ENCODE results near the gene CMKLR1.

The CMKLR1 gene

DNA sequence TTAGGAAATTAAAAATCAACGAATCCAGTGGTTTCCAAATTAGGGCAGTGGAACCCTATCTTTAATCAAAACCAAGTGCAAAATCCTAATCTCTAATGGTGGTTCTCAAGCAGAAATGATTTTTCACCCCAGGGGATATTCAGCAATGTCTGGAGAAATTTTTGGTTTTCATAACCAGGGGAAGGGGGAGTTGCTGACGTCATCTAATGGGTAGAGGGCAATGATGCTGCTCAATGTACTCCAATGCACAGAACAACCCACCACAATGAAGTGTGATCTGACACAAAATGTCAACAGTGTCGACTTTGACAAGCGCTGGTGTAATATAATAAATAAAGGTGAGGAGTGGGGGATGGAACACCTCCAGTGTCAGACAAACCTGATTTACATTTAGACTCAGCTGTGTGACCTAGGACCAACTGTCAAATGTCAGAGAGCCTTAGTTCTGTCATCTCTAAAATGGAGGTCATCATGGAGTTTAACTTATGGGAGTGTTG, 81.5 kb downstream of the CMKLR1 start:
- no peak for DNase-seq

DNA sequence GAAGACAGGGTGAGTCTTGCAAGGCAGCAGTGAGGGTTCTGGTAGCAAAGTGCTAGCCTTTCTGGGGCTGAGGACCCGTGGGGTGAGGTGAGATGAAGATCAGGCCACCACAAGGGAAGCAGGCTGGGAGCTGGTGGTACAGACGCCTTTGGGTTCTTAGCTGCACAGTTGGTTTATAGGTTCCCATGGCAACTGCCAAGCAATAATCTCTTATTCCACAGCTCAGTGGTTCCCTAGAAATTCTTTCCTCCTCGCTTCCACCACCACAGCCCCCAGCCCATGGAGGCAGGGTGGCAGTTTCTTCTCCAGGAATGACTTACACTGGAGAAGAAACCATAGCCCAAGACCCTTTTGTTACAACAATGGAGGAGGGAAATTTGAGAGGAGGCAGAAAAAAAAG, 82.1 kb downstream of the CMKLR1 start:
- DNase-seq = no peak

DNA sequence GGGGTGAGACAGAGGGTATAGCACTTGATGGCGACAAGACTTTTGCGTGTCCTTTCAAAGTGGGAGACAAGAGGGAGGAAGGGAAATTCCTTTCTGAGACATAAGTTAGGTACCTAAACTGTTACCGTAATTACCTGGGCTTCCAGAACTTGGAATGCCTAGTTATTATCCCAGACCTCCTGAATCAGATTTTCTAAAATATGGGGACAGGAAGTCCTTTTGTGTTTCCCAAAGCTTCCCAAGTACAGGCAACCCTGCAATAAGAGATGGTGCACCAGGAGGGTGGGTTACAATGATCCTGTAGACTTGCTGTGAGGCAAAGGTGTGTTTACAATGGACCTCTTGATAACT, 83.9 kb downstream of the CMKLR1 start:
- DNase-seq = no peak

DNA sequence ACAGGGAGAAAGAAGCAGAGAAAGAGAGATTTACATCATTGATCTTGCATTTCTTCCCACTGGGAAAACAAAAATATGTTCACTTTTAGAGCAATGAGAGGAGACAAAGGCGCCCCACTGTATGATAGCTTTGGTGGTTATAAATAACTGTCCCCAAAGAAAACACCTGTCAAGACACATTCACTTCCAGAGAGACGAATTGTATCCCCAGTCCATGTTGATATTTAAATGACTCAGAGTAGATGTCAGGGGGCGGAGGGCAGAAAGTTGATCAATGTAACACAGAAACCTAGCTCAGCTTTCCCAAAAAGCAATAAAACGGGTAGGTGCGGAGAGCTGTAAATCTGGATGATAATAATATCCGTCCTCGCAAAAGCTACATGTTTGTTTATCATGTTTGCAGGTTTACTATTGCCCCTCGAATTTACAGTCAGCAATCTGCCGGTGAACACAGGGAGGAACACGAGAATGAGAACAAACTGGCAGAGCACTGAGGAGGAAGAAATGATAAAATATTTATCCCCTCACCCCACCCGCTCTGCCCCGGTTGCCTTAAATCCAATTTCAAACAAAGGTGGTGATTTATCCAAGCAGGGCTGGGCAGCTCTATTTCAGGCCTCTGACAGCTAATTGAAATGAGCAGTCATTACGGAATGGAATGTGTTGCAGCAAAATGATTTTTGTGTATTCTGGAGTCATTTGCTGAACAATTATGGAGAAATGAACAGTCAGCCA, 84.4 kb downstream of the CMKLR1 start:
- no peak for DNase-seq

DNA sequence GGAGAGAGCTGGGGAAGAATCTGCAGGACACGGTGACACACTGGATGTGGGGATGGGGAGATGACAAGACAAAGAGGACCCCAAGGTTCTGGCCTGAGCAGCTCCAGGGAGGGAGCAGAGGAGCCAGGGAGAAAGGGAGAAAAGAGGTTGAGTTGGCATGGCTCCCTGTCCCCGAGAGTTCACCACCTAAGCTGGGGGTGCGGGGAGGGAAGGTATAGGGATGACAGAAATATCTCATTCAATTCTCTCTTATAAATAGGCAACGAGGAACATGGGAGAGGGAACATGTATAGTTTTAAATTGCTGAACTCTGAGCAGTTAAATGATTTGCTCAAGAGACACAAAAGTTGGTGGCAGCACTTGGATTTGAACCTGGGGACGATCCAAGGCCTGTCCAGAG, 85.1 kb downstream of the CMKLR1 start:
- DNase-seq = no peak

DNA sequence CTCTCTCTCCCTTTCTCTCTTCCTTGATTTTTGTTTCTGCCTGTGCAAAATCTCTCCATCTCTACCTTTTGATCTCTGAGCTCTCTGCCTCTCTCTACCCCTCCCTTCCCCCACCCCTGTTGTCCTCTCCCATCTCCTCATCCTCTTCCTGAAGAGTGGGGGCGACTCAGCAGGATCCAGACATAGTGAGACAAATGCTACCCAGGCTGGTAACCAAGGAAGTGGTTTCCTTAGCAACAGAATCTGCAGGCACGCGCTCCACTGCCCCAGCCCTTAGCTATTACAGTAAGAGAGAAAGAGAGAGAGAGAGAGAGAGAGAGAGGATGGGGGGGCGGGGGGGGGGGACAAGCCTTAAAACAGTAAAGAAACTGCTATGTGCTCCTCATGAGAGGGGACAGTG, 85.6 kb downstream of the CMKLR1 start:
- no peak for DNase-seq

DNA sequence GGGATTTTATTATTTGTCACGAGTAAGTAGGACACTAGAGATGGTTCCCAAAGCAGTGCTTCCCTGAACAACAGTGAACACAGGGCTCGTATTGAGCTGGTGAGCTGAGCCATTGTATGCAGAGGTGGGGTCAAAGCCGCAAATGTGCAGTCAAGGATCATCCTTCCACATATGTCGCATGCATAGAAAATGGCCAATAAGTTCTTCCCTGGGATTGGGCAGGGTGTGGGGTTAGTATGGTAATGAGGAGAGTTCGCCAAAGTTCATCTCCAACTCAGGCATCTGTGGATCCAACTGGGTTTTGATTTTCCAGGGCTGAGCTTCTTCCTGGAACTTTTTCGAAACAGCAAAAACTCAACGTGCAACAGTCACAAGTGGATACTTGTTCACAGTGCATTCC, 86.6 kb downstream of the CMKLR1 start:
- no peak for DNase-seq

DNA sequence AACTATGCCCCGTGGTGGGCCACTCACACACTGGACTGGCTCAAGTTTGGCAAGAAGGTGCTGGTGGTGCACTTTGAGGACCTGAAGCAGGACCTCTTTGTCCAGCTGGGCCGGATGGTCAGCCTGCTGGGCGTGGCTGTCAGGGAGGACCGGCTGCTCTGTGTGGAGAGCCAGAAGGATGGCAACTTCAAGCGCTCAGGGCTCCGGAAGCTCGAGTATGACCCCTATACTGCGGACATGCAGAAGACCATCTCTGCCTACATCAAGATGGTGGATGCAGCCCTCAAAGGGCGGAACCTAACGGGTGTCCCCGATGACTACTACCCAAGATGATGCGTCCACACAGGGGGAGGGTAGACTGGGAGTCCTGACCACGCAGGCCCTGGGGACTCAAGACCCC, 91.1 kb downstream of the CMKLR1 start:
- no peak for DNase-seq

DNA sequence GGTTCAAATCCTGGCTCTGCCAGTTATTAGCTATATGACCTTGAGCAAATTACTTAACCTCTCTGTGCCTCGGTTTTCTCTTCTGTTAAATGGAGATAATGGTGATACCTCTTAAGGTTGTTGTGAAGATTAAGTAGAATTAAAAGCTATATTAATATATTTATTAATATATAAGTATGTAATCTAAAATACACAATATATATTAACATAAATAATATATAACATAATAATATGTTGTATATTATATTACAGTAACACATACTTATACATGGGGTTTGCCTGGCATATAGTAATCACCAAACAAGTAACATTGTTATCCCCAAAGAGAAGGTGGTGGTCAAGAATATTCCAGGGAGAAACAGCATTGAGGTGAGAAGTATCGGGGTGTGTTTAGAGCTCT, 92.0 kb downstream of the CMKLR1 start:
- DNase-seq = no peak

DNA sequence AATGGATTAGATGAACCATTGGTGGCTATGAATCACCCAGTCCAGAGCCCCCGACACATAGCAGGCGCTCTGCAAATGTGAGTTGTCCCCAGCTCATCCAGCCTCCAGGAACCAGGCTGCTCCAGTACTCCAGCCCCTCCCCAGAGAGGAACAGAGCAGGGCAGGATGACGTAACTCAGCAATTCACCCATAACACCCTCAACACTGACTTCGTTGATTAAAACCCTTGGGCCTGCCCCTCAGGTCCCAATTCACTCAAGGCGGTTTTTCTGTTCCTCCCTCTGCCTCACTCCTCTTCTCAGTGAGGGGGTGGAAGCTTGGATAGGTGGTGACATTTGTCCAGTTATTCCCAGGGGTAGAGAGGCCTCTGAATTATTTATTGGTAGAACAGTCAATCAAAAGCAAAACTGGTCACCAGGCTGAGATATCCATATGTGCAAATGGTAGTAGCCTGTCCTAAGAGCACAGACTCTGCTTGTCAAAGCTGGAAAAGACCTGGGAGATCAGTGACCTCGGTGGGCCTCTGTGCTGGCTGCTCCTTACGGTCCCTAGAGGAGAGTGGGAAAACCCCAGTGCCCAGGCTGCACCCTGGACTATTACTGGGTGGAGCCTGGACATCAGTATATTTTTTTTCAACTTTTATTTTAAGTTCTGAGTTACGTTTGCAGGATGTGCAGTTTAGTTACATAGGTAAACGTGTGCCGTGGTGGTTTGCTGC, 97.0 kb downstream of the CMKLR1 start:
- no peak for DNase-seq

DNA sequence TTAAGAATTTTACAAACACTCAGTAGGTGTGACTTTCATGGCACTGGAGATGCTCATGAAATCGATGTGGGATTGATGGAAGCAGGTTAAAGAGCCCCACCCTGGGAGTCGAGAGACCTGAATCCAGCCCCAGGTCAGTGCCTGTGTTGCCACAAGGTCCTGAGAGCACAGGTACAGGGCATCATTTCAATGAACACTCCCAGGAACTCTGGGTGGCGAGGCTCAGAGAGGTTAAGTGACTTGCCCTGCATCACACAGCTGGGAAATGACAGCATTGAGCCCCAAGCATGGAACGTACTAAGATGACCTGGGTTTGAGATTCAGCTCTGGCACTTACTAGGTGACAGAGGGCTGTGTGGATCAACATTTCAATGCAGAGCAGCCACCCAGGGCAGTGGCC, 98.2 kb downstream of the CMKLR1 start:
- no peak for DNase-seq

DNA sequence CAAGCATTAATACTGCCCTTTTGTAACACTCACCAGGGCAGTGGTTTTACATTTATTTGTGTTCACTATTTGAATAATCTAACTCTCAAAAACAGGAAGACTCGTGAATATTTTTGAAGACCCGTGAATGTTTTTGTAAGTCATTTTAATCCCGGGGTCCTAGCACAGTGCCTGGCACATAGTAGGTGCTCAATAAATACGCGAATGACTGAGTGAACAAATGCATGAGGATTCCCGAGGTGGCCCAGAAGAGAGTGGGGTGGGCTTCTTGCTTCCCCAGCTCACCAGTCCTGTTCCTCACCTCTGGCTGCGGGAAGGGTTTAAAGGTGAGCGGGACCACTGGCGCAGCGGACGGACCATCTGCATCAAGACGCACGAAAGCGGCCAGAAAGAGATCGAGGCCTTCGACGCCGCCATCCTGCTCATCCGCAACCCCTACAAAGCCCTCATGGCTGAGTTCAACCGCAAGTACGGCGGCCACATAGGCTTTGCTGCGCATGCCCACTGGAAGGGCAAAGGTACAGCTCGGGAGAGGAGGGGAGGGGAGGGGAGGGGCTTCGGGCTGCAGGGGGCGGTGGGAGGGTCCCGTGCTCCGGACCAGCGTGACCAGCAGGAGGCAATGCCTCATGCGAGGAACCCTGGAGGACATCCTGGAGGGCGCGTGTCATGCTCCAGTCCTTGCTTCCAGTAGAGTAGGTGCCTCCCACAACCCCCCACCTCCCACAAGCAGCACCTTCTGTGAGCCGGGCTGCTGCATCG, 98.9 kb downstream of the CMKLR1 start:
- no peak for DNase-seq

DNA sequence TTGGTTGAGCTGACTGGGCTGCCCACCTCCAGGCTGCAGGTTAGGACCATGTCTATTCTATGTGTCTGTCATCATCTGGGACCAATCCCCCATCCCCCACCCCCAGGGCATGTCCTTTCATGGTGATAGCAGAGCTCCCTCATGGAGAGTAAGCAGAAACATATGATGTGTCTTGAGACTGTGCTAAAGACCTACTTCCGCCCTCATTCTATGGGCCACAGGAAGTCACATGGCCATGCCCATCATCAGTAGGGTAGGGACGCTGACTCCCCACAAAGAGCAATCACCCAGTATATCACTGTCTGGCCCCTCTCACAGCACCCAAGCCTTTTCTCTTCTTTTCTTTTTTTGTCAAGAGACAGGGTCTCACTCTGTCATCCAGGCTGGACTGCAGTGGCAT, 99.7 kb downstream of the CMKLR1 start:
- DNase-seq = no peak

DNA sequence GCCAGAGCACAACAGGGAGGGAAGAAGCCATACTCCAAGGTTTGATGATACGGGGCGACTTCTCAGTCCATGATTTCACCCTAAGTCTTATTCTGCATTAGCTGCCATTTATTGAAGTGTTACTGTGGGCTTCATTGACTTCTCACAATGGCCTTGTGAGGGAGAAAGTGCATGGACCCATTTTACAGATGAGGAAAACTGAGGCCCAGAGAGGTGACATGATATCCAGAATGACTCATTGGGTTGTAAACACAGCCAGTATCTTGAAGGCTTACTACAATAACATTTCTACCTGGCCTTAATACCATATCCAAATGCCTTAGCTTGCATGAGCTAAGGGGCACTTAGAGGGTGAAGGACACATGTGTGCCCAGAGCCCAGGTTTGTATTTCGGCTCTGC, 100.6 kb downstream of the CMKLR1 start:
- no peak for DNase-seq
